Endothelial cell of umbilical vein (primary cell): ENCODE data around the gene RAMP2. TPM values are rescaled to one million over a fixed set of nuclear protein-coding genes. Genes with fewer than 3 reads are reported as not detected.

ENCODE experiments used
- BruUV-seq: library from RNA; stranded (reverse); fragments of 400-500 nt; replicated peaks from 2 replicates; lab custom pipeline; 2021; lab: Mats Ljungman, UMichigan
- CTCF ChIA-PET: fragments of 300-600, 350-600 bp; sonication (Branson Sonifier 250); formaldehyde crosslinking; loops from one replicate; lab custom pipeline; 2021; ENCODE audit warnings: antibody characterized with exemption, inconsistent platforms; lab: Charles Lee
- POLR2A ChIA-PET: fragments of 300-600, 350-600 bp; sonication (Branson Sonifier 250); formaldehyde crosslinking; loops from one replicate; lab custom pipeline; 2021; ENCODE audit warnings: antibody characterized with exemption, inconsistent platforms; lab: Charles Lee
- DNase-seq: peaks from one replicate; pipeline ENCODE4 v3.0.0-alpha.2; 2011; ENCODE audit warnings: low read depth, low spot score
- FAIRE-seq: peaks from 2 replicates; lab custom pipeline; 2011; peaks lifted over from hg19 to GRCh38; lab: Jason Lieb, UNC
- H2AFZ ChIP-seq: 2 replicates; pipeline ENCODE4 v1.6.0; 2012; ENCODE audit warnings: low read depth, low read length, control low read depth, inconsistent platforms
- H3K27ac ChIP-seq: 2 replicates; pipeline ENCODE4 v1.5.1; 2011; ENCODE audit warnings: low read depth, mild to moderate bottlenecking, control low read depth, low read length, moderate library complexity; ENCODE audit not compliant: insufficient read depth
- H3K27me3 ChIP-seq, 2 experiments: 2 replicates each; pipeline versions ENCODE4 v1.6.0 to v1.6.1; 2011; ENCODE audit warnings: low read length in 2 of 2, mixed read lengths in 1 of 2; ENCODE audit not compliant: control insufficient read depth in 2 of 2, insufficient read depth in 2 of 2
- H3K36me3 ChIP-seq, 2 experiments: 2 replicates in 1 of 2; 3 replicates in 1 of 2; pipeline ENCODE4 v1.5.1; 2011; ENCODE audit warnings: low read length in 2 of 2, mild to moderate bottlenecking in 1 of 2, moderate library complexity in 1 of 2; ENCODE audit not compliant: control insufficient read depth in 2 of 2, insufficient read depth in 2 of 2; ENCODE audit errors: extremely low read depth in 1 of 2
- H3K4me1 ChIP-seq: 3 replicates; pipeline ENCODE4 v1.5.1; 2011; ENCODE audit warnings: mild to moderate bottlenecking, low read length; ENCODE audit not compliant: control insufficient read depth, insufficient read depth; ENCODE audit errors: extremely low read depth
- H3K4me2 ChIP-seq: 2 replicates; pipeline ENCODE4 v1.6.1; 2011; ENCODE audit warnings: low read length, control low read depth, mixed read lengths; ENCODE audit not compliant: insufficient read depth
- H3K4me3 ChIP-seq, 3 experiments: fragments of 200-600 bp in 1 of 3; sonication (generic), shearing (Covaris generic) in 1 of 3; replicated peaks in 1 of 3; 2 replicates each; pipeline ENCODE4 v1.5.1; 2011 to 2016; ENCODE audit warnings: control low read depth in 3 of 3, low read length in 3 of 3, mild to moderate bottlenecking in 2 of 3, inconsistent platforms in 1 of 3, low read depth in 1 of 3, moderate library complexity in 1 of 3; ENCODE audit not compliant: insufficient read depth in 1 of 3
- H3K79me2 ChIP-seq: 2 replicates; pipeline ENCODE4 v1.6.0; 2012; ENCODE audit warnings: low read length, inconsistent platforms; ENCODE audit not compliant: control insufficient read depth, insufficient read depth
- H3K9ac ChIP-seq: replicated peaks from 2 replicates; pipeline ENCODE3; 2011; ENCODE audit warnings: low read length, control low read depth; ENCODE audit not compliant: insufficient read depth; ENCODE audit errors: extremely low read depth
- H3K9me1 ChIP-seq: replicated peaks from 3 replicates; pipeline ENCODE4 v1.6.0; 2011; ENCODE audit warnings: mild to moderate bottlenecking, low read length; ENCODE audit not compliant: control insufficient read depth, insufficient read depth; ENCODE audit errors: extremely low read depth
- H3K9me3 ChIP-seq: replicated peaks from 2 replicates; pipeline ENCODE4 v1.5.1; 2012; ENCODE audit warnings: low read length, inconsistent platforms; ENCODE audit not compliant: control insufficient read depth, insufficient read depth
- H4K20me1 ChIP-seq: replicated peaks from 2 replicates; pipeline ENCODE3; 2011; ENCODE audit warnings: mild to moderate bottlenecking, low read length; ENCODE audit not compliant: control insufficient read depth, insufficient read depth; ENCODE audit errors: extremely low read depth
- EZH2 ChIP-seq: IDR thresholded peaks from 2 replicates; pipeline ENCODE4 v1.6.1; 2012; ENCODE audit warnings: borderline replicate concordance, low read depth, mild to moderate bottlenecking, moderate library complexity, low read length, inconsistent platforms; ENCODE audit not compliant: severe bottlenecking
- FOS ChIP-seq: IDR thresholded peaks from 2 replicates; pipeline ENCODE4 v1.6.1; 2011; ENCODE audit warnings: mild to moderate bottlenecking, low read length, moderate library complexity, borderline replicate concordance; ENCODE audit not compliant: insufficient read depth
- GATA2 ChIP-seq: IDR thresholded peaks from 2 replicates; pipeline ENCODE4 v1.7.0; 2011; ENCODE audit warnings: low read depth, mild to moderate bottlenecking, moderate library complexity, mixed read lengths, low read length; ENCODE audit not compliant: insufficient read length, insufficient read depth
- JUN ChIP-seq: IDR thresholded peaks from 2 replicates; pipeline ENCODE4 v1.6.1; 2011; ENCODE audit warnings: borderline replicate concordance, low read depth; ENCODE audit not compliant: insufficient read length, insufficient read depth
- MYC ChIP-seq: IDR thresholded peaks from one replicate; pipeline ENCODE4 v1.6.1; 2011; ENCODE audit warnings: mild to moderate bottlenecking, low read depth, low read length
- POLR2A ChIP-seq: IDR thresholded peaks from 2 replicates; pipeline ENCODE4 v1.6.1; 2012; ENCODE audit warnings: low read depth, mild to moderate bottlenecking, control low read depth, low read length
- POLR2AphosphoS5 ChIP-seq: IDR thresholded peaks from 2 replicates; pipeline ENCODE4 v1.6.1; 2012; ENCODE audit warnings: low read depth, mild to moderate bottlenecking, control low read depth, low read length, moderate library complexity; ENCODE audit not compliant: insufficient read depth
- dilution Hi-C: fragments of 300-500 bp; cut with MboI; formaldehyde crosslinking; loops from one replicate; pipeline ENCODE4 v1.15.0; 2019; ENCODE audit warnings: low sequenced_read_pairs; ENCODE audit not compliant: extremely low pct_ligation_motif_present
- intact Hi-C: fragments of 100-400 bp; cut with micrococcal nuclease; formaldehyde crosslinking; loops from one replicate; pipeline ENCODE4 v1.10.0; 2022
- polyA plus RNA-seq, 4 experiments: library from polyadenylated mRNA; depleted of rRNA in 3 of 4; stranded (reverse) in 3 of 4; unstranded in 1 of 4; fragments of >200 nt; gene quantifications; 2 replicates each; pipeline versions ENCODE4 v1.2.1 to v1.2.3, GENCODE V29; 2011 to 2012; ENCODE audit warnings: missing spikeins in 1 of 4
- total RNA-seq: library from RNA; stranded (reverse); gene quantifications from 2 replicates; pipeline ENCODE4 v1.2.3, GENCODE V29; 2021
- TF ChIP-seq, protein P1 (sequence below): IDR thresholded peaks from 2 replicates; pipeline ENCODE4 v1.6.1; 2011; ENCODE audit not compliant: insufficient read depth, insufficient read length
- TF ChIP-seq, protein P2 (sequence below), 2 donors: IDR thresholded peaks; 1 replicate in 1 of 2; 2 replicates in 1 of 2; pipeline ENCODE4 v1.5.1; 2011; ENCODE audit warnings: low read length in 2 of 2, mild to moderate bottlenecking in 2 of 2, moderate library complexity in 2 of 2, control low read depth in 1 of 2, inconsistent platforms in 1 of 2, low read depth in 1 of 2; ENCODE audit not compliant: insufficient read depth in 1 of 2; ENCODE audit errors: extremely low read depth in 1 of 2

RAMP2 gene
- total and polyA plus RNA-seq, 2 donors (not counting 3 experiments of a cell fraction or from before 2014, with no cell fraction given): 106 to 192 TPM

DNA sequence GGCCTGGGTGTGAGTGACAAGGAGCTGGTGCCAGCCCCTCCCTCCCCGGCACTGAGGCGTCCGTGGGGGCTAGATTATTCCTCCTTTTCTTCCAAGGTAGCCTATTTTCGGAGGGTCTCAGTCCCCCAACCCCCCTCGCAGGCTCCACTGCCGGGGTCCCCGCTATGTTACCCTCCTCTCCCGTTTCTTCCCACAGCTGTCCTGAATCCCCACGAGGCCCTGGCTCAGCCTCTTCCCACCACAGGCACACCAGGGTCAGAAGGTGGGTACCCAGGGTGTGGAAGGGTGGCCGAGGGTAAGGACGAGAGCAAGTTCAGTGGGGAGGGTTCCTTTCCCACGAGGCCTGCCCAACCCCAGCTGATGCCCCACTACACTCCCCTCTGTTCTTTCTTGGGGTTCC is 611 bp downstream of the RAMP2 start:
- no peaks in the 10 kb centered on the region for H3K9me3 ChIP-seq
- peak overlapping the region; percentile 76 for H2AFZ ChIP-seq
- CTCF ChIA-PET: interaction anchor here (0.6 to 3.8 kb wide), 6 partner anchors 12 to 246 kb away, joined by 3 to 53 read pairs (median 21); partner anchors contain the start of genes BECN1, EZH1, VPS25 and WNK4
- H3K4me2 ChIP-seq: peak overlapping the region; percentile 46
- H3K4me1 ChIP-seq: peaks cover 39% of the 10 kb centered on the region
- intact Hi-C loops: no loop called here
- peaks cover 0 to 3% of the 10 kb centered on the region in 2 experiments for H3K27me3 ChIP-seq
- peak overlapping the region in 2 of 3 experiments; percentile 10 to 67 for H3K4me3 ChIP-seq
- H3K79me2 ChIP-seq: no peaks in the 10 kb centered on the region
- no peak for TF ChIP-seq POLR2AphosphoS5
- no peak for TF ChIP-seq EZH2
- no peak for TF ChIP-seq GATA2
- no peak for TF ChIP-seq FOS
- dilution Hi-C loops: no loop called here
- no peak overlapping the region for H3K27ac ChIP-seq
- no peaks in the 10 kb centered on the region for H3K9me1 ChIP-seq
- no peaks in the 10 kb centered on the region for H3K36me3 ChIP-seq
- BruUV-seq: no TSS peak
- DNase-seq (no peak), FAIRE-seq (no peak)
- POLR2A ChIA-PET: interaction anchor here (1.0 kb wide), 1 partner anchor 19 kb away, joined by 3 read pairs; the partner anchor contains the start of gene WNK4
- H4K20me1 ChIP-seq: no peaks in the 10 kb centered on the region
- peak overlapping the region; percentile 49 for H3K9ac ChIP-seq

DNA sequence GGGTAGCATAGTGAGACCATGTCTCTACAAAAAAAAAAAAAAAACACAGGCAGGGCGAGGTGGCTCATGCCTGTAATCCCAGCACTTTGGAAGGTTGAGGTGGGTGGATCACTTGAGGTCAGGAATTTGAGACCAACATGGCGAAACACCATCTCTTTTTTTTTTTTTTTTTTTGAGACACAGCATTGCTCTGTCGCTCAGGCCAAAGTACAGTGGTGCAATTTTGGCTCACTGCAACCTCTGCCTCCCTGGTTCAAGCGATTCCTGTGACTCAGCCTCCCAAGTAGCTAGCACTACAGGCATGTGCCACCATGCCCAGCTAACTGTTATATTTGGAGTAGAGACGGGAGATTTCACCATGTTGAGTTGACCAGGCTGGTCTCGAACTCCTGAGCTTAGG is 5.1 kb downstream of the RAMP2 start:
- H3K36me3 ChIP-seq: no peaks in the 10 kb centered on the region
- intact Hi-C loops (no loop called here), dilution Hi-C loops (no loop called here)
- H3K4me1 ChIP-seq: peaks cover 26% of the 10 kb centered on the region
- no peaks in the 10 kb centered on the region for H3K79me2 ChIP-seq
- H4K20me1 ChIP-seq: no peaks in the 10 kb centered on the region
- ChIA-PET CTCF (no interaction called here), POLR2A (interaction anchor here (0.7 kb wide), 1 partner anchor 16 kb away, joined by 4 read pairs; no protein-coding TSS in a partner anchor)
- no peak for DNase-seq
- H3K27ac ChIP-seq: no peak overlapping the region
- no peak overlapping the region for H3K4me3 ChIP-seq
- H3K9ac ChIP-seq: no peak overlapping the region
- H2AFZ ChIP-seq: no peak overlapping the region
- no peaks in the 10 kb centered on the region for H3K27me3 ChIP-seq
- TF ChIP-seq, protein P1, sequence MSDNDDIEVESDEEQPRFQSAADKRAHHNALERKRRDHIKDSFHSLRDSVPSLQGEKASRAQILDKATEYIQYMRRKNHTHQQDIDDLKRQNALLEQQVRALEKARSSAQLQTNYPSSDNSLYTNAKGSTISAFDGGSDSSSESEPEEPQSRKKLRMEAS: no peak
- TF ChIP-seq, protein P2, sequence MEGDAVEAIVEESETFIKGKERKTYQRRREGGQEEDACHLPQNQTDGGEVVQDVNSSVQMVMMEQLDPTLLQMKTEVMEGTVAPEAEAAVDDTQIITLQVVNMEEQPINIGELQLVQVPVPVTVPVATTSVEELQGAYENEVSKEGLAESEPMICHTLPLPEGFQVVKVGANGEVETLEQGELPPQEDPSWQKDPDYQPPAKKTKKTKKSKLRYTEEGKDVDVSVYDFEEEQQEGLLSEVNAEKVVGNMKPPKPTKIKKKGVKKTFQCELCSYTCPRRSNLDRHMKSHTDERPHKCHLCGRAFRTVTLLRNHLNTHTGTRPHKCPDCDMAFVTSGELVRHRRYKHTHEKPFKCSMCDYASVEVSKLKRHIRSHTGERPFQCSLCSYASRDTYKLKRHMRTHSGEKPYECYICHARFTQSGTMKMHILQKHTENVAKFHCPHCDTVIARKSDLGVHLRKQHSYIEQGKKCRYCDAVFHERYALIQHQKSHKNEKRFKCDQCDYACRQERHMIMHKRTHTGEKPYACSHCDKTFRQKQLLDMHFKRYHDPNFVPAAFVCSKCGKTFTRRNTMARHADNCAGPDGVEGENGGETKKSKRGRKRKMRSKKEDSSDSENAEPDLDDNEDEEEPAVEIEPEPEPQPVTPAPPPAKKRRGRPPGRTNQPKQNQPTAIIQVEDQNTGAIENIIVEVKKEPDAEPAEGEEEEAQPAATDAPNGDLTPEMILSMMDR (IDR thresholded peaks at IDR 0.05; ENCODE audit: extremely low read depth in 1 of 2, insufficient read depth in 1 of 2, low read depth in 1 of 2, low read length in 2 of 2): no peak
- TF ChIP-seq MYC (no peak), FOS (no peak), JUN (no peak), EZH2 (no peak), POLR2AphosphoS5 (no peak), POLR2A (no peak), GATA2 (no peak)
- no peak overlapping the region for H3K4me2 ChIP-seq
- no peaks in the 10 kb centered on the region for H3K9me1 ChIP-seq
- no peaks in the 10 kb centered on the region for H3K9me3 ChIP-seq
- BruUV-seq: no TSS peak
- FAIRE-seq: no peak
